A549 (cell line): ENCODE data around the gene TNFSF11.

Source experiments
- CEBPB ChIP-seq, 2 experiments: fragments of >200 bp in 1 of 2; sonication (Bioruptor Twin) in 1 of 2; formaldehyde crosslinking in 1 of 2; IDR thresholded peaks; 2 replicates each; pipeline ENCODE4 v1.6.1; 2012 to 2016
- CHD2 ChIP-seq: fragments of 150-350 bp; IDR thresholded peaks from 2 replicates; pipeline ENCODE4 v1.6.1; 2014; ENCODE audit warnings: low read length; ENCODE audit not compliant: partially characterized antibody
- EHMT2 ChIP-seq: fragments of 200-600 bp; sonication (generic); IDR thresholded peaks from 2 replicates; pipeline ENCODE4 v1.6.1; 2016; ENCODE audit warnings: antibody characterized with exemption, low read depth, mild to moderate bottlenecking, moderate library complexity
- EP300 ChIP-seq, 2 experiments: fragments of >200 bp; sonication (Bioruptor Twin); formaldehyde crosslinking; IDR thresholded peaks; 2 replicates in 1 of 2; 3 replicates in 1 of 2; pipeline ENCODE4 v1.6.1; 2016 to 2017
- ESRRA ChIP-seq: fragments of 150-350 bp; IDR thresholded peaks from 2 replicates; pipeline ENCODE4 v1.6.1; 2014; ENCODE audit warnings: mild to moderate bottlenecking, low read length, borderline replicate concordance
- JUNB ChIP-seq: fragments of >200 bp; sonication (Bioruptor Twin); formaldehyde crosslinking; IDR thresholded peaks from 2 replicates; pipeline ENCODE4 v1.6.1; 2016
- KDM1A ChIP-seq: fragments of 200-600 bp; sonication (generic); IDR thresholded peaks from 2 replicates; pipeline ENCODE4 v1.6.1; 2016; ENCODE audit warnings: low read depth, mild to moderate bottlenecking
- NR3C1 ChIP-seq: fragments of >200 bp; sonication (Bioruptor Twin); formaldehyde crosslinking; IDR thresholded peaks from 3 replicates; pipeline ENCODE4 v1.6.1; 2017
- POLR2A ChIP-seq: IDR thresholded peaks from 2 replicates; pipeline ENCODE4 v1.6.1; 2012; ENCODE audit warnings: mild to moderate bottlenecking, low read length
- RAD21 ChIP-seq, 2 experiments: fragments of >200 bp in 1 of 2; sonication (Bioruptor Twin) in 1 of 2; formaldehyde crosslinking in 1 of 2; IDR thresholded peaks in 1 of 2; conservative IDR thresholded peaks in 1 of 2; 2 replicates in 1 of 2; 3 replicates in 1 of 2; pipeline ENCODE4 v1.6.1; 2012 to 2018; ENCODE audit warnings: inconsistent platforms in 1 of 2
- RARB ChIP-seq: fragments of 250-450 bp; sonication (Bioruptor Pico); IDR thresholded peaks from 2 replicates; pipeline ENCODE4 v1.8.0; 2021; ENCODE audit warnings: mild to moderate bottlenecking, moderate library complexity
- RCOR1 ChIP-seq: fragments of 150-350 bp; IDR thresholded peaks from 2 replicates; pipeline ENCODE4 v1.6.1; 2014; ENCODE audit warnings: antibody characterized with exemption, low read length, low read depth
- TF ChIP-seq, protein P1 (sequence below): fragments of >200 bp; sonication (Bioruptor Twin); formaldehyde crosslinking; IDR thresholded peaks from 3 replicates; pipeline ENCODE4 v1.5.1; 2016
- TF ChIP-seq, protein P2 (sequence below): fragments of 250-450 bp; sonication (Bioruptor Pico); IDR thresholded peaks from 2 replicates; pipeline ENCODE4 v1.5.0; 2021; ENCODE audit warnings: mild to moderate bottlenecking, moderate library complexity, borderline replicate concordance

DNA sequence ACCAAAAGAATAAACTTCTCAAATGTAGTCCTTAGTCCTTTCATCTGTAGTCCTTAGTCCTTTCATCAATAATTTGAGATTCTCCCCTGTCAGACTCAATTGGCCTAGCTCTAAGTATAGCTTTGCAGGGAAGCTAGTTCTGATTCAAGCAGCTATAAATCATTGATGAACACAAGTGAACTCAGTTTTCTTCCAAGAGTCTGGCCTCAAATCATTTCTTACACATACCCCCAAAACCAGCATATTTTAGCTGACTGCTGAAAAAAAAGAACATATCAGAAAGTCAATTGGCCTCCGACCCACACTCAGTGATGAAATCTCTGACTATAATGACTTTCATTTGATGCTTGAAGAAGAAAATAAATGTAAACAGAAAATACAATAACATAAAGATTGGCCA is 64.9 kb downstream of the TNFSF11 start:
- TF ChIP-seq, protein P1, sequence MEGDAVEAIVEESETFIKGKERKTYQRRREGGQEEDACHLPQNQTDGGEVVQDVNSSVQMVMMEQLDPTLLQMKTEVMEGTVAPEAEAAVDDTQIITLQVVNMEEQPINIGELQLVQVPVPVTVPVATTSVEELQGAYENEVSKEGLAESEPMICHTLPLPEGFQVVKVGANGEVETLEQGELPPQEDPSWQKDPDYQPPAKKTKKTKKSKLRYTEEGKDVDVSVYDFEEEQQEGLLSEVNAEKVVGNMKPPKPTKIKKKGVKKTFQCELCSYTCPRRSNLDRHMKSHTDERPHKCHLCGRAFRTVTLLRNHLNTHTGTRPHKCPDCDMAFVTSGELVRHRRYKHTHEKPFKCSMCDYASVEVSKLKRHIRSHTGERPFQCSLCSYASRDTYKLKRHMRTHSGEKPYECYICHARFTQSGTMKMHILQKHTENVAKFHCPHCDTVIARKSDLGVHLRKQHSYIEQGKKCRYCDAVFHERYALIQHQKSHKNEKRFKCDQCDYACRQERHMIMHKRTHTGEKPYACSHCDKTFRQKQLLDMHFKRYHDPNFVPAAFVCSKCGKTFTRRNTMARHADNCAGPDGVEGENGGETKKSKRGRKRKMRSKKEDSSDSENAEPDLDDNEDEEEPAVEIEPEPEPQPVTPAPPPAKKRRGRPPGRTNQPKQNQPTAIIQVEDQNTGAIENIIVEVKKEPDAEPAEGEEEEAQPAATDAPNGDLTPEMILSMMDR: no peak
- no peak for TF ChIP-seq EHMT2
- no peak for TF ChIP-seq EP300 (IDR thresholded peaks at IDR 0.05)
- TF ChIP-seq POLR2A: no peak
- no peak for TF ChIP-seq CHD2
- no peak for TF ChIP-seq ESRRA
- no peak for TF ChIP-seq CEBPB (IDR thresholded peaks at IDR 0.05)
- TF ChIP-seq JUNB: no peak
- no peak for TF ChIP-seq RARB
- TF ChIP-seq NR3C1: no peak
- no peak for TF ChIP-seq RAD21 (conservative IDR thresholded peaks at IDR 0.05 in 1 of 2, IDR thresholded peaks at IDR 0.05 in 1 of 2)
- no peak for TF ChIP-seq RCOR1
- TF ChIP-seq, protein P2, sequence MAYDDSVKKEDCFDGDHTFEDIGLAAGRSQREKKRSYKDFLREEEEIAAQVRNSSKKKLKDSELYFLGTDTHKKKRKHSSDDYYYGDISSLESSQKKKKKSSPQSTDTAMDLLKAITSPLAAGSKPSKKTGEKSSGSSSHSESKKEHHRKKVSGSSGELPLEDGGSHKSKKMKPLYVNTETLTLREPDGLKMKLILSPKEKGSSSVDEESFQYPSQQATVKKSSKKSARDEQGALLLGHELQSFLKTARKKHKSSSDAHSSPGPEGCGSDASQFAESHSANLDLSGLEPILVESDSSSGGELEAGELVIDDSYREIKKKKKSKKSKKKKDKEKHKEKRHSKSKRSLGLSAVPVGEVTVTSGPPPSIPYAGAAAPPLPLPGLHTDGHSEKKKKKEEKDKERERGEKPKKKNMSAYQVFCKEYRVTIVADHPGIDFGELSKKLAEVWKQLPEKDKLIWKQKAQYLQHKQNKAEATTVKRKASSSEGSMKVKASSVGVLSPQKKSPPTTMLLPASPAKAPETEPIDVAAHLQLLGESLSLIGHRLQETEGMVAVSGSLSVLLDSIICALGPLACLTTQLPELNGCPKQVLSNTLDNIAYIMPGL (CRISPR knock-in tag): no peak
- TF ChIP-seq KDM1A: no peak
